H9 (cell line): Measurements from ENCODE around the gene RB1. TPM values are rescaled to one million over a fixed set of nuclear protein-coding genes. Genes with fewer than 3 reads are reported as not detected.

ENCODE experiments used
- DNase-seq: peaks from one replicate; pipeline ENCODE4 v3.0.0-alpha.2; 2017
- H2AFZ ChIP-seq: one replicate; pipeline ENCODE4 v1.6.1; 2013; ENCODE audit warnings: mild to moderate bottlenecking, low read length, control low read depth, moderate library complexity
- H2AK5ac ChIP-seq: 2 replicates; pipeline ENCODE4 v1.6.1; 2013; ENCODE audit warnings: low read length, control low read depth, mixed read lengths; ENCODE audit not compliant: insufficient read length
- H2BK120ac ChIP-seq: one replicate; pipeline ENCODE4 v1.6.1; 2013; ENCODE audit warnings: low read depth, mild to moderate bottlenecking, low read length, control low read depth, inconsistent platforms; ENCODE audit not compliant: poor library complexity, severe bottlenecking
- H2BK12ac ChIP-seq: 2 replicates; pipeline ENCODE4 v1.6.1; 2013; ENCODE audit warnings: low read length, control low read depth, mixed read lengths, low read depth; ENCODE audit not compliant: insufficient read length
- H2BK15ac ChIP-seq: 2 replicates; pipeline ENCODE4 v1.6.1; 2013; ENCODE audit warnings: low read depth, low read length, control low read depth
- H2BK20ac ChIP-seq: one replicate; pipeline ENCODE4 v1.6.1; 2013; ENCODE audit warnings: low read depth, mild to moderate bottlenecking, low read length, control low read depth, inconsistent platforms; ENCODE audit not compliant: poor library complexity, severe bottlenecking
- H2BK5ac ChIP-seq: 2 replicates; pipeline ENCODE4 v1.6.1; 2013; ENCODE audit warnings: low read length, control low read depth, mixed read lengths; ENCODE audit not compliant: insufficient read length
- H3K14ac ChIP-seq: 2 replicates; pipeline ENCODE4 v1.6.1; 2013; ENCODE audit warnings: low read length, control low read depth; ENCODE audit not compliant: insufficient read depth
- H3K18ac ChIP-seq: 2 replicates; pipeline ENCODE4 v1.6.1; 2013; ENCODE audit warnings: low read depth, mild to moderate bottlenecking, mixed read lengths, low read length, control low read depth; ENCODE audit not compliant: insufficient read length
- H3K23ac ChIP-seq: 2 replicates; pipeline ENCODE4 v1.6.1; 2013; ENCODE audit warnings: low read length, control low read depth, mixed read lengths, low read depth; ENCODE audit not compliant: insufficient read length
- H3K23me2 ChIP-seq: 2 replicates; pipeline ENCODE4 v1.6.1; 2013; ENCODE audit warnings: low read depth, mild to moderate bottlenecking, mixed read lengths, low read length, control low read depth; ENCODE audit not compliant: insufficient read length, poor library complexity, severe bottlenecking
- H3K27ac ChIP-seq: 2 replicates; pipeline ENCODE4 v1.5.1; 2013; ENCODE audit warnings: low read length, control low read depth, mixed read lengths, low read depth; ENCODE audit not compliant: insufficient read length
- H3K27me3 ChIP-seq: 2 replicates; pipeline ENCODE4 v1.6.1; 2013; ENCODE audit warnings: low read length, control low read depth, inconsistent platforms; ENCODE audit not compliant: insufficient read depth
- H3K4ac ChIP-seq: 2 replicates; pipeline ENCODE4 v1.6.1; 2013; ENCODE audit warnings: low read depth, mild to moderate bottlenecking, control low read depth, inconsistent platforms, low read length, moderate library complexity
- H3K4me1 ChIP-seq: 2 replicates; pipeline ENCODE4 v1.6.1; 2013; ENCODE audit warnings: low read length, control low read depth, inconsistent platforms; ENCODE audit not compliant: insufficient read depth
- H3K4me2 ChIP-seq: 2 replicates; pipeline ENCODE4 v1.6.1; 2013; ENCODE audit warnings: low read length, control low read depth, mixed read lengths; ENCODE audit not compliant: insufficient read length, insufficient read depth
- H3K56ac ChIP-seq: 2 replicates; pipeline ENCODE4 v1.6.1; 2013; ENCODE audit warnings: low read depth, mild to moderate bottlenecking, mixed read lengths, low read length, control low read depth; ENCODE audit not compliant: insufficient read length
- H3K79me1 ChIP-seq: 2 replicates; pipeline ENCODE4 v1.6.1; 2013; ENCODE audit warnings: low read depth, mild to moderate bottlenecking, moderate library complexity, low read length, control low read depth, inconsistent platforms; ENCODE audit not compliant: insufficient read depth, poor library complexity, severe bottlenecking
- H3K79me2 ChIP-seq: 2 replicates; pipeline ENCODE4 v1.6.1; 2013; ENCODE audit warnings: low read length, control low read depth, inconsistent platforms; ENCODE audit not compliant: insufficient read depth
- H3K9ac ChIP-seq: 2 replicates; pipeline ENCODE4 v1.6.1; 2013; ENCODE audit warnings: low read length, control low read depth, mixed read lengths; ENCODE audit not compliant: insufficient read length; ENCODE audit errors: extremely low read depth
- H3K9me3 ChIP-seq: one replicate; pipeline ENCODE4 v1.6.1; 2013; ENCODE audit warnings: low read depth, low read length, inconsistent platforms; ENCODE audit not compliant: control insufficient read depth
- H3T11ph ChIP-seq: one replicate; pipeline ENCODE4 v1.6.1; 2013; ENCODE audit warnings: mild to moderate bottlenecking, low read length, control low read depth, inconsistent platforms
- H4K20me1 ChIP-seq: one replicate; pipeline ENCODE4 v1.6.1; 2013; ENCODE audit not compliant: control insufficient read depth, insufficient read length, insufficient read depth
- H4K5ac ChIP-seq: 2 replicates; pipeline ENCODE4 v1.6.1; 2013; ENCODE audit warnings: low read depth, mild to moderate bottlenecking, mixed read lengths, low read length, control low read depth; ENCODE audit not compliant: insufficient read length
- H4K8ac ChIP-seq: replicated peaks from 2 replicates; pipeline ENCODE4 v1.6.1; 2013; ENCODE audit warnings: low read length, control low read depth, mixed read lengths, low read depth; ENCODE audit not compliant: insufficient read length
- H4K91ac ChIP-seq: 2 replicates; pipeline ENCODE4 v1.6.1; 2013; ENCODE audit warnings: low read depth, mild to moderate bottlenecking, moderate library complexity, mixed read lengths, low read length, control low read depth; ENCODE audit not compliant: insufficient read length
- H3K27ac Mint-ChIP-seq, 3 experiments: 2 replicates in 2 of 3; 3 replicates in 1 of 3; pipeline ENCODE4 v1.8.0; 2020 to 2021; ENCODE audit warnings: mixed read lengths in 3 of 3, mild to moderate bottlenecking in 1 of 3, moderate library complexity in 1 of 3
- H3K27me3 Mint-ChIP-seq: 2 replicates; pipeline ENCODE4 v1.8.0; 2021; ENCODE audit warnings: low read depth, mild to moderate bottlenecking, moderate library complexity, mixed read lengths
- H3K36me3 Mint-ChIP-seq, 3 experiments: 2 replicates in 2 of 3; 3 replicates in 1 of 3; pipeline ENCODE4 v1.8.0; 2020 to 2021; ENCODE audit warnings: low read depth in 3 of 3, mixed read lengths in 3 of 3; ENCODE audit not compliant: insufficient read depth in 1 of 3
- H3K4me1 Mint-ChIP-seq, 2 experiments: 2 replicates each; pipeline ENCODE4 v1.8.0; 2020; ENCODE audit warnings: mixed read lengths in 2 of 2
- H3K4me3 Mint-ChIP-seq, 2 experiments: 2 replicates in 1 of 2; 3 replicates in 1 of 2; pipeline ENCODE4 v1.8.0; 2020 to 2021; ENCODE audit warnings: mild to moderate bottlenecking in 2 of 2, mixed read lengths in 2 of 2, moderate library complexity in 1 of 2
- H3K9me3 Mint-ChIP-seq, 2 experiments: 2 replicates in 1 of 2; 3 replicates in 1 of 2; pipeline ENCODE4 v1.8.0; 2020; ENCODE audit warnings: mild to moderate bottlenecking in 2 of 2, mixed read lengths in 2 of 2, moderate library complexity in 1 of 2
- CTCF ChIP-seq: fragments of 200-600 bp; sonication (generic); conservative IDR thresholded peaks from 3 replicates; pipeline ENCODE4 v1.8.0; 2021; ENCODE audit warnings: antibody characterized with exemption, mild to moderate bottlenecking
- WGBS: extraction: QIAGEN DNeasy Blood & Tissue Kit; methylation state at CpG from one replicate; pipeline ENCODE4 v1.1.7; 2013; ENCODE audit warnings: missing lambda C conversion rate, low lambda C conversion rate, mixed read lengths; ENCODE audit not compliant: insufficient read length; ENCODE audit errors: extremely low coverage; 5-methylcytosine and 5-hydroxymethylcytosine counted together
- total RNA-seq: library from RNA; stranded (reverse); gene quantifications from 2 replicates; pipeline ENCODE4 v1.2.1, GENCODE V29; 2021

Gene RB1
- total RNA-seq, 1 experiment from 2014 or later, result 20.5 TPM

- no peak overlapping the region for H2BK20ac ChIP-seq
- WGBS, result no CpG with 5 or more reads among the region's 2 CpGs
These were observed 67.3 kb downstream of the RB1 start for GRCh38 chr13:48370815-48371214.

More at GRCh38 chr13:48370815-48371214, 67.3 kb downstream of the RB1 start:
- Histone ChIP-seq H3K79me1 (no peaks in the 10 kb centered on the region), H2AFZ (no peak overlapping the region), H2BK15ac (no peak overlapping the region), H3K23me2 (no peaks in the 10 kb centered on the region), H3K27me3 (no peaks in the 10 kb centered on the region), H2BK5ac (no peak overlapping the region), H2AK5ac (no peak overlapping the region), H3K27ac (no peak overlapping the region), H4K5ac (no peak overlapping the region), H3K4me1 (no peaks in the 10 kb centered on the region), H3K4ac (no peak overlapping the region), H4K8ac (no peak overlapping the region), H4K20me1 (no peaks in the 10 kb centered on the region), H4K91ac (no peak overlapping the region), H3K23ac (no peak overlapping the region), H3K14ac (no peak overlapping the region), H3K9ac (no peak overlapping the region), H3T11ph (no peak overlapping the region), H3K18ac (no peak overlapping the region), H3K56ac (no peak overlapping the region), H3K79me2 (no peaks in the 10 kb centered on the region), H2BK120ac (no peak overlapping the region), H3K4me2 (no peak overlapping the region), H3K9me3 (no peaks in the 10 kb centered on the region), H2BK12ac (no peak overlapping the region)
- Mint-ChIP-seq H3K27me3 (no peaks in the 10 kb centered on the region), H3K9me3 (no peaks in the 10 kb centered on the region; a peak in 1 of 5 replicates), H3K4me1 (no peaks in the 10 kb centered on the region), H3K36me3 (peaks cover 0 to 10% (median 6%) of the 10 kb centered on the region in 3 experiments; a peak in 4 of 7 replicates), H3K4me3 (no peak overlapping the region), H3K27ac (no peak overlapping the region)
- no peak for DNase-seq
- no peak for TF ChIP-seq CTCF
